Esophagus muscularis mucosa (tissue), 4 donors: Measurements from ENCODE around the gene KL. TPM values are rescaled to one million over a fixed set of nuclear protein-coding genes. Genes with fewer than 3 reads are reported as not detected.
A peak's percentile ranks its signal among the peaks of the same experiment; 100 is the strongest.

Experiments used
- DNase-seq: peaks from one replicate; pipeline ENCODE4 v3.0.0-alpha.2; 2017; ENCODE audit errors: extremely low spot score
- H3K27ac ChIP-seq, 4 donors: fragments of 200-600 bp; sonication (generic); replicated peaks in 1 of 4; 1 replicate in 3 of 4; 2 replicates in 1 of 4; pipeline ENCODE4 v1.5.1; 2016 to 2019; ENCODE audit warnings: mild to moderate bottlenecking in 1 of 4
- H3K27me3 ChIP-seq, 4 donors: fragments of 200-600 bp; sonication (generic); one replicate each; pipeline versions ENCODE4 v1.5.1 to v1.6.0; 2016 to 2019
- H3K36me3 ChIP-seq, 4 donors: fragments of 200-600 bp; sonication (generic); one replicate each; pipeline ENCODE4 v1.5.1; 2016 to 2019
- H3K4me1 ChIP-seq, 4 donors: fragments of 200-600 bp; sonication (generic); one replicate each; pipeline ENCODE4 v1.5.1; 2016 to 2019
- H3K4me3 ChIP-seq, 4 donors: fragments of 200-600 bp; sonication (generic); 1 replicate in 2 of 4; 2 replicates in 2 of 4; pipeline ENCODE4 v1.5.1; 2016 to 2019; ENCODE audit warnings: mild to moderate bottlenecking in 4 of 4, moderate library complexity in 1 of 4
- H3K9me3 ChIP-seq, 4 donors: fragments of 200-600 bp; sonication (generic); 1 replicate in 3 of 4; 2 replicates in 1 of 4; pipeline ENCODE4 v1.5.1; 2016 to 2019
- EP300 ChIP-seq: sonication (generic); formaldehyde crosslinking; IDR thresholded peaks from one replicate; pipeline ENCODE4 v1.6.1; 2017; ENCODE audit warnings: antibody characterized with exemption
- POLR2A ChIP-seq: fragments of 450-650 bp; IDR thresholded peaks from one replicate; pipeline ENCODE4 v1.6.1; 2017; ENCODE audit warnings: antibody characterized with exemption, moderate library complexity, mild to moderate bottlenecking, low read depth
- POLR2AphosphoS5 ChIP-seq, 2 donors: sonication (generic); formaldehyde crosslinking; IDR thresholded peaks; one replicate each; pipeline ENCODE4 v1.6.1; 2017; ENCODE audit warnings: antibody characterized with exemption in 2 of 2
- WGBS: methylation state at CpG from one replicate; pipeline ENCODE4 v1.1.5; 2018; 5-methylcytosine and 5-hydroxymethylcytosine counted together
- intact Hi-C: fragments of 100-400 bp; cut with DNase I; formaldehyde crosslinking; loops from one replicate; pipeline ENCODE4 v1.15.1; 2023
- total RNA-seq, 4 donors: library from RNA; depleted of rRNA; stranded (reverse); fragments of >200 nt; gene quantifications; one replicate each; pipeline versions ENCODE4 v1.1.0 to v1.2.1, GENCODE V29; 2016
- TF ChIP-seq, protein P1 (sequence below), 3 experiments: fragments of 200-600 bp in 2 of 3; fragments of 450-650 bp in 1 of 3; sonication (generic) in 2 of 3; IDR thresholded peaks; one replicate each; pipeline ENCODE4 v1.5.1; 2017 to 2019; ENCODE audit warnings: antibody characterized with exemption in 3 of 3, mild to moderate bottlenecking in 2 of 3, moderate library complexity in 1 of 3

Gene KL
- total RNA-seq, 4 donors from 2014 or later: 3.7 to 6.7 (median 5.5) TPM

DNA sequence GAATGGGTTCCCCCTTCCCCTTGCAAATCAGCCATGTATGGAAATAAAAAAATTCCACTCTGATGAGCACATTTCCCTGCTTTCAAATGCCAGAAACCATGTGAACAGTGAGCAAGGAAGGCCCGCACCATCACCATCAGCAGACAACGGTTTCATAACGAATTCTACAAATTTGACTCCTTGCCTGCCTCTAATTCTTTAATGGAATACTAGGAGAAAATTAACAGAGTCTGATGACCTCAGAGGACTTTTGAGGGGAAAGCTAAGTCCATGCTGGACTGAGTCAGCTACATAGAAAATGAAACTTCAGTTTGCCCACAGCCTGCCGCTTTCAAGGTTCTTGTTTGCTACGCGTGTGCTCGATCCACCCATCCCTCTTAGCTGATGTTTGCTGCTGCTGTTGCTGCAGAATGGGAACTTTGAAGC lies 46.7 kb upstream of the KL start:
- Histone ChIP-seq H3K36me3 (no peaks in the 10 kb centered on the region), H3K27me3 (no peaks in the 10 kb centered on the region), H3K4me3 (peak overlapping the region; percentile 5 to 38 (median 26)), H3K4me1 (peaks cover 0 to 15% (median 0%) of the 10 kb centered on the region in 4 donors), H3K27ac (peak overlapping the region; percentile 40 to 64 (median 51)), H3K9me3 (no peaks in the 10 kb centered on the region)
- intact Hi-C loops: no loop called here
- DNase-seq: no peak
- no peak for TF ChIP-seq POLR2A
- TF ChIP-seq POLR2AphosphoS5 (IDR thresholded peaks at IDR 0.05): peak; percentile 24 to 34
- WGBS: 43% methylated on average over 7 of the region's 7 CpGs

DNA sequence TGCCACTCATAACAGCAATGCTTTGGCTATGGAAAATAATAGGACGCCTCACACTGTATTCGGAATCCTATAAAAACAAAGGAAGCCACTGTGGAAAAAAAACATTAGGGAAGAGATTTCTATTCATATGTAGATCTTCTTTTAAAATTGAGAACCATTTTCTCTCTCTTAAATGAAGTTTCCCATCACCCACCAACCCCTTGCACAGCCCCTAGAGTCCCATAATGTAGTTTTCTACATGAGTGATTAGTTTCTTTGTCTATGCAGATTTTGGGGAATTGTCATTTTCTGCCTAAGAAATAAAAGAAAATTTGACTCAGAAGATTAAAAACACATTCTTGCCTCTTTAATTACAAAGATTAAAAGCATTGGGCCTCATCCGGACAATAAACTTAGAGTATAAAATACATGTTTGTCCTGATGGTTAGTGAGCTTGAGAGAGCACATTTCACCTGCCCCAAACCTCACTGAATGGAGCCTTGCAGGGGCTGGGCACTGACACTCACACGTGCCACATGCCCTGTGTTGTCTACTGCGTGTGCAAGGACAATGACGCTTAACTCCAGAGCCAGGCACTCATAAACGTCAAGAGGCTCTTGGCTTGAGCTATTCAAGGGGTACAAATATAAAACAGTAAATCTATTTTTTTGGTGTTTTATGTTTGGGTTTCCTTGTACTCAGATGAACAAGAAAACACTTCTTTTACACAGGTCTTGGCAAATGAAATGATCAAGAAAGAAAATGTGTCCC lies 40.0 kb upstream of the KL start:
- intact Hi-C loops: no loop called here
- no peak overlapping the region for H3K27ac ChIP-seq
- H3K36me3 ChIP-seq: no peaks in the 10 kb centered on the region
- H3K4me1 ChIP-seq: no peaks in the 10 kb centered on the region
- no peaks in the 10 kb centered on the region for H3K9me3 ChIP-seq
- 94% methylated on average over 7 of the region's 7 CpGs for WGBS
- peak; percentile 17 for DNase-seq
- no peaks in the 10 kb centered on the region for H3K27me3 ChIP-seq
- no peak overlapping the region for H3K4me3 ChIP-seq
- TF ChIP-seq, protein P1, sequence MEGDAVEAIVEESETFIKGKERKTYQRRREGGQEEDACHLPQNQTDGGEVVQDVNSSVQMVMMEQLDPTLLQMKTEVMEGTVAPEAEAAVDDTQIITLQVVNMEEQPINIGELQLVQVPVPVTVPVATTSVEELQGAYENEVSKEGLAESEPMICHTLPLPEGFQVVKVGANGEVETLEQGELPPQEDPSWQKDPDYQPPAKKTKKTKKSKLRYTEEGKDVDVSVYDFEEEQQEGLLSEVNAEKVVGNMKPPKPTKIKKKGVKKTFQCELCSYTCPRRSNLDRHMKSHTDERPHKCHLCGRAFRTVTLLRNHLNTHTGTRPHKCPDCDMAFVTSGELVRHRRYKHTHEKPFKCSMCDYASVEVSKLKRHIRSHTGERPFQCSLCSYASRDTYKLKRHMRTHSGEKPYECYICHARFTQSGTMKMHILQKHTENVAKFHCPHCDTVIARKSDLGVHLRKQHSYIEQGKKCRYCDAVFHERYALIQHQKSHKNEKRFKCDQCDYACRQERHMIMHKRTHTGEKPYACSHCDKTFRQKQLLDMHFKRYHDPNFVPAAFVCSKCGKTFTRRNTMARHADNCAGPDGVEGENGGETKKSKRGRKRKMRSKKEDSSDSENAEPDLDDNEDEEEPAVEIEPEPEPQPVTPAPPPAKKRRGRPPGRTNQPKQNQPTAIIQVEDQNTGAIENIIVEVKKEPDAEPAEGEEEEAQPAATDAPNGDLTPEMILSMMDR (IDR thresholded peaks at IDR 0.05): no peak
- TF ChIP-seq EP300 (no peak), POLR2A (no peak), POLR2AphosphoS5 (IDR thresholded peaks at IDR 0.05) (no peak)

DNA sequence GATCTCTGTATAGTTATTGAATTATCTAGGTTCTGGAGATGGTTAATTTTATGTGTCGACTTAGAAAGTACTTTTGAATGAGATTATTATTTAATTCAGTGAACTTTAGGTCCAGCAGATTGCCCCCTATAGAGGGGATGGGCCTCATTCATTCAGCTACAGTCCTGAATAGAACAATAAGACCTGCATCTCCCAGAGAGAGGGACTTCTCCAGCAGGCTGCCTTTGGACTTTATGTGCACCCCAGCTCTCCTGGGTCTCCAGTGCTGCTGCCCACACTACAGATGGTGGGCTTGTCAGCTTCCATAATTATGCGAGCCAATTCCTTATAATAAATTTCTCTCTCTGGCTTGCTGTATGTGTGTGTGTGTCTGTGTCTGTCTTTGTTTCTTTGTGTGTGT lies 39.3 kb upstream of the KL start:
- no peaks in the 10 kb centered on the region for H3K27me3 ChIP-seq
- no peaks in the 10 kb centered on the region for H3K4me1 ChIP-seq
- WGBS: 92% methylated on average over 2 of the region's 2 CpGs
- DNase-seq: peak; percentile 50
- no peaks in the 10 kb centered on the region for H3K9me3 ChIP-seq
- no peak overlapping the region for H3K4me3 ChIP-seq
- TF ChIP-seq POLR2A (no peak), POLR2AphosphoS5 (IDR thresholded peaks at IDR 0.05) (no peak), EP300 (no peak)
- TF ChIP-seq, protein P1 (IDR thresholded peaks at IDR 0.05): no peak
- H3K36me3 ChIP-seq: no peaks in the 10 kb centered on the region
- no peak overlapping the region for H3K27ac ChIP-seq
- intact Hi-C loops: no loop called here

DNA sequence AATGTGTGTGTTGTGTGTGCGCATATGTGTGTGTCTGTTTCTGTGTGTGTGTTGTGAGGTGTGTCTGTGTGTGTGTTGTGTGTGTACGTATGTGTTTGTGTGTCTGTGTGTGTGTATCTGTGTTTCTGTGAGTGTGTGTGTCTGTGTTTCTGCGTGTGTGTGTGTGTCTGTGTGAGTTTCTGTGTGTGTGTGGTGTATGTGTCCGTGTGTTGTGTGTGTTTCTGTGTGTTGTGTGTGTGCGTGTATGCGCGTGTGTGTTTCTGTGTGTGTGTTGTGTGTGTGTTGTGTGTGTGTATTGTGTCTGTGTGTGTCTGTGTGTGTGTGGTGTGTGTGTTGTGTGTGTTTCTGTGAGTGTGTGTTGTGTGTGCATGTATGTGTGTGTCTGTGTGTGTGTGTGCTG lies 38.9 kb upstream of the KL start:
- 77% methylated on average over 7 of the region's 7 CpGs for WGBS
- Histone ChIP-seq H3K4me3 (no peak overlapping the region), H3K27ac (no peak overlapping the region), H3K27me3 (no peaks in the 10 kb centered on the region), H3K4me1 (no peaks in the 10 kb centered on the region), H3K36me3 (no peaks in the 10 kb centered on the region), H3K9me3 (no peaks in the 10 kb centered on the region)
- DNase-seq: no peak
- intact Hi-C loops: no loop called here
- no peak for TF ChIP-seq POLR2AphosphoS5 (IDR thresholded peaks at IDR 0.05)

DNA sequence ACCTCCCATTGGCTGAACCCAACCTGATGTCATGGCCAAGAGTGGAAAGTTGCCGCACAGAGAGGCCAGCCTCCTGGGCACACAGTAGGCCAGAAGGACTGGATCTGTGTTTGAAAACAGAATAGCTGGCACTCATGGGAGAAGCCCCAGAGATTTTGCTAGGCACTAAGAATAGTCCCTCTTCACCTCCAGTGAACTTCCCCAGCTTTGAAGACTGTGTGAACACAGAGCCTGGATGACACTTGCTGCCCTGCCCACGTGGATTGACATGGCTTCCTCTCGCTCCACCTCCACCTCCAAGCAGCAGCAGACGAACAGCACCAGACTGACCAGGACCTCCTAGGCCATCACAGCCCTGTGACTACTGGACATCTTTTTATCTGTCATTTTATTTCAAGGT lies 37.9 kb upstream of the KL start:
- Histone ChIP-seq H3K27me3 (no peaks in the 10 kb centered on the region), H3K27ac (no peak overlapping the region), H3K4me1 (no peaks in the 10 kb centered on the region), H3K36me3 (no peaks in the 10 kb centered on the region), H3K9me3 (no peaks in the 10 kb centered on the region), H3K4me3 (no peak overlapping the region)
- WGBS: 95% methylated on average over 4 of the region's 4 CpGs
- intact Hi-C loops: no loop called here
- TF ChIP-seq POLR2A: no peak
- TF ChIP-seq, protein P1 (IDR thresholded peaks at IDR 0.05): no peak
- TF ChIP-seq POLR2AphosphoS5 (IDR thresholded peaks at IDR 0.05): no peak
- TF ChIP-seq EP300: no peak
- no peak for DNase-seq

DNA sequence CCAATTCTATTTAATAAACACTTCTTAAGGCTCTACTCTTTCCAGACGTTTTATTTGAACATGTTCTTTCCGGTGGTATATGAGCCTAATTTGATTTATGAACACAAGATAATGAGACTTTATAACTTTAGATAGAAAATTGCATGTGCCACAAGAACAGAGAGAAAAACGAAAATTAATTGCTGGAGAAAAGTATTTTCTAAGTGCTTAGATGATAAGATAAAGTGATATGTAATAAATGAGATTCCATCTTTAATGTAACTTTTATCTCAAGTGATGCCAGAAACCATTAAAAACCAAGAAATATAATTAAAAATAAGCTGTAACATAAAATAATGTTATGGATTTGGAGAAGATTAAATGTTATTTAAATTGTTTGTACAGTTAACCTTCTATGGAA lies 33.2 kb upstream of the KL start:
- WGBS: 65% methylated on average over 3 of the region's 3 CpGs
- H3K4me1 ChIP-seq: no peaks in the 10 kb centered on the region
- no peak overlapping the region for H3K4me3 ChIP-seq
- DNase-seq: no peak
- TF ChIP-seq, protein P1 (IDR thresholded peaks at IDR 0.05): no peak
- TF ChIP-seq POLR2A: no peak
- no peak for TF ChIP-seq EP300
- TF ChIP-seq POLR2AphosphoS5 (IDR thresholded peaks at IDR 0.05): no peak
- intact Hi-C loops: no loop called here
- no peaks in the 10 kb centered on the region for H3K27me3 ChIP-seq
- no peak overlapping the region for H3K27ac ChIP-seq
- no peaks in the 10 kb centered on the region for H3K9me3 ChIP-seq
- no peaks in the 10 kb centered on the region for H3K36me3 ChIP-seq
